ENCODE results near the gene BBS9.

BBS9 gene

DNA sequence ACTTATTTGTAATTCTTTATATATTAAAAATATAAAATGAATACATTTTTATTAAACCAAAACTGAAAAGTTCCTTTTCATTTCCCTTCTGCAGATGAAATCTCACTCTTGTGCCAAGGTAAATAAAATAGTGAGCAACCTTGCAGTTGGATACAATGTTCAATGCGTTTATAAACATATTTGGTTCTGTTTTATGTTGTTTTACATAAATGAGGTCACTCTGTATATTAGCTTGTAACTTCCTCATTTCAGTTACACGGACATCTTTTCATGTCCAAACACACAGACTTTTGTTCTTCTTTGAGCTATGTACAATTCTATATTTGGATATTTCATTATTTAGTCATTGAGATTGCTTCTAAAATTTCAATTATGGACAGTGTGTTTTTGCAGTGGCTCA is 107.7 kb downstream of the BBS9 start:
- peaks cover 8% of the 10 kb centered on the region; the same call in 1 of the 2 replicates for H3K4me1 ChIP-seq (ENCODE audit: low read length)
- H3K4me3 ChIP-seq (ENCODE audit: low read length), result no peak overlapping the region
- peak overlapping the region; percentile 20; the same call in 1 of the 2 replicates for H3K4me2 ChIP-seq (ENCODE audit: low read length)
- TF ChIP-seq EZH2phosphoT487 (IDR thresholded peaks at IDR 0.05; ENCODE audit: low read depth), result no peak
- no peak for TF ChIP-seq CTCF (IDR thresholded peaks at IDR 0.05; ENCODE audit: low read depth, low read length)
- no peaks in the 10 kb centered on the region for H3K79me2 ChIP-seq (ENCODE audit: low read length)
- H3K36me3 ChIP-seq (replicated peaks; ENCODE audit: low read depth, low read length), result no peaks in the 10 kb centered on the region
- H3K27me3 ChIP-seq (ENCODE audit: low read depth, low read length), result no peaks in the 10 kb centered on the region
- H3K27ac ChIP-seq (ENCODE audit: low read length), result no peak overlapping the region
- no peaks in the 10 kb centered on the region for H4K20me1 ChIP-seq (ENCODE audit: insufficient read depth, low read length)
- H3K9ac ChIP-seq (ENCODE audit: low read length), result no peak overlapping the region
- no peaks in the 10 kb centered on the region for H3K9me3 ChIP-seq (ENCODE audit: insufficient read depth, low read length)
- H2AFZ ChIP-seq (ENCODE audit: low read depth, low read length), result no peak overlapping the region

- H3K27ac ChIP-seq (ENCODE audit: low read length), result no peak overlapping the region
- TF ChIP-seq EZH2phosphoT487 (IDR thresholded peaks at IDR 0.05; ENCODE audit: low read depth), result no peak
- peak; percentile 55 for TF ChIP-seq CTCF (IDR thresholded peaks at IDR 0.05; ENCODE audit: low read depth, low read length)
- H3K27me3 ChIP-seq (ENCODE audit: low read depth, low read length), result no peaks in the 10 kb centered on the region
- H4K20me1 ChIP-seq (ENCODE audit: insufficient read depth, low read length), result no peaks in the 10 kb centered on the region
- H3K79me2 ChIP-seq (ENCODE audit: low read length), result no peaks in the 10 kb centered on the region
- H3K36me3 ChIP-seq (replicated peaks; ENCODE audit: low read depth, low read length), result no peaks in the 10 kb centered on the region
- no peaks in the 10 kb centered on the region for H3K9me3 ChIP-seq (ENCODE audit: insufficient read depth, low read length)
- no peak overlapping the region for H2AFZ ChIP-seq (ENCODE audit: low read depth, low read length)
- H3K4me2 ChIP-seq (ENCODE audit: low read length), result no peak overlapping the region
- no peaks in the 10 kb centered on the region for H3K4me1 ChIP-seq (ENCODE audit: low read length)
- H3K9ac ChIP-seq (ENCODE audit: low read length), result no peak overlapping the region
- no peak overlapping the region for H3K4me3 ChIP-seq (ENCODE audit: low read length)
Measured at GRCh38 chr7:33243319-33243881, 114.0 kb downstream of the BBS9 start.

GRCh38 chr7:33248671-33249070 is 119.3 kb downstream of the BBS9 start:
- Histone ChIP-seq H3K27ac (ENCODE audit: low read length) (no peak overlapping the region), H3K9ac (ENCODE audit: low read length) (no peak overlapping the region), H3K36me3 (replicated peaks; ENCODE audit: low read depth, low read length) (no peaks in the 10 kb centered on the region), H3K27me3 (ENCODE audit: low read depth, low read length) (no peaks in the 10 kb centered on the region), H3K4me3 (ENCODE audit: low read length) (no peak overlapping the region), H4K20me1 (ENCODE audit: insufficient read depth, low read length) (no peaks in the 10 kb centered on the region), H3K4me1 (ENCODE audit: low read length) (no peaks in the 10 kb centered on the region), H2AFZ (ENCODE audit: low read depth, low read length) (no peak overlapping the region), H3K9me3 (ENCODE audit: insufficient read depth, low read length) (no peaks in the 10 kb centered on the region), H3K79me2 (ENCODE audit: low read length) (no peaks in the 10 kb centered on the region), H3K4me2 (ENCODE audit: low read length) (no peak overlapping the region)
- TF ChIP-seq CTCF (IDR thresholded peaks at IDR 0.05; ENCODE audit: low read depth, low read length), result no peak
- no peak for TF ChIP-seq EZH2phosphoT487 (IDR thresholded peaks at IDR 0.05; ENCODE audit: low read depth)

DNA sequence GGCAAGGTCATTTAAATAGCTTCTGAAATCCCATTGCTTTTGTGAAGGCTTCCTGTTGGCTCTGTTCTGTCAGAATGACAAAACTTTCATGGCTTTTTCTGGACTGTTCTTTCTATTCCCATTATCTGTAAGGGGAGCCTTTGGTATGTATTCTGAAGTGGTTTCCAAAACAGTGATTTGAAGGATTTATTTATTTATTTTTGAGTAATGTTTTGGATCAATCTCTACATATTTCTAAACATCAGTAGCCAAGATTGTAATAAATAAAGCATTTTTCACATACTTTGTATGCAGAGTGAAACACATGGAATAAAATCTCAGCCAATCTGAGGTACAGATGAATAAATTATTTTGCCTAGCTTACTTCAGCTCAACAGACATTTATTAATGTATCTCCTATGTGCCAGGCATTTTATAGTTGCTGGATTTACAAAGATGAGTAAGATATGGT is 121.1 kb downstream of the BBS9 start:
- no peaks in the 10 kb centered on the region for H3K9me3 ChIP-seq (ENCODE audit: insufficient read depth, low read length)
- H3K4me2 ChIP-seq (ENCODE audit: low read length), result no peak overlapping the region
- no peak overlapping the region for H3K4me3 ChIP-seq (ENCODE audit: low read length)
- no peaks in the 10 kb centered on the region for H3K27me3 ChIP-seq (ENCODE audit: low read depth, low read length)
- no peaks in the 10 kb centered on the region for H3K36me3 ChIP-seq (replicated peaks; ENCODE audit: low read depth, low read length)
- no peaks in the 10 kb centered on the region for H4K20me1 ChIP-seq (ENCODE audit: insufficient read depth, low read length)
- no peak overlapping the region for H3K9ac ChIP-seq (ENCODE audit: low read length)
- H2AFZ ChIP-seq (ENCODE audit: low read depth, low read length), result no peak overlapping the region
- no peak for TF ChIP-seq CTCF (IDR thresholded peaks at IDR 0.05; ENCODE audit: low read depth, low read length)
- no peak for TF ChIP-seq EZH2phosphoT487 (IDR thresholded peaks at IDR 0.05; ENCODE audit: low read depth)
- H3K4me1 ChIP-seq (ENCODE audit: low read length), result no peaks in the 10 kb centered on the region
- no peak overlapping the region for H3K27ac ChIP-seq (ENCODE audit: low read length)
- no peaks in the 10 kb centered on the region for H3K79me2 ChIP-seq (ENCODE audit: low read length)

All from OCI-LY3 (cell line).